GM23338 (cell line): ENCODE measurements around the gene MAP2K2.

Experiments
- CREB1 ChIP-seq: fragments of 250-450 bp; sonication (Bioruptor Pico); IDR thresholded peaks from 2 replicates; pipeline ENCODE4 v1.5.0; 2020; ENCODE audit warnings: low read depth, mild to moderate bottlenecking, moderate library complexity
- CTCF ChIP-seq, 2 experiments: fragments of 200-600 bp in 1 of 2; sonication (generic) in 1 of 2; conservative IDR thresholded peaks; 2 replicates each; pipeline versions ENCODE4 v1.5.1 to v1.6.1; 2016 to 2017; ENCODE audit warnings: antibody characterized with exemption in 2 of 2, low read depth in 2 of 2, mild to moderate bottlenecking in 2 of 2, moderate library complexity in 1 of 2
- EZH2 ChIP-seq: fragments of 200-600 bp; sonication (generic); IDR thresholded peaks from one replicate; pipeline ENCODE4 v1.8.0; 2017; ENCODE audit warnings: antibody characterized with exemption, mild to moderate bottlenecking, low read depth; ENCODE audit not compliant: unreplicated experiment
- EZH2phosphoT487 ChIP-seq: fragments of 200-600 bp; sonication (generic); IDR thresholded peaks from one replicate; pipeline ENCODE4 v1.8.1; 2018; ENCODE audit warnings: antibody characterized with exemption; ENCODE audit not compliant: unreplicated experiment

- TF ChIP-seq CTCF (conservative IDR thresholded peaks at IDR 0.05; ENCODE audit: low read depth in 2 of 2), result no peak
- TF ChIP-seq EZH2, result no peak
- TF ChIP-seq EZH2phosphoT487, result no peak
- TF ChIP-seq CREB1 (CRISPR knock-in tag), result no peak
Observed at GRCh38 chr19:4164262-4164661, 40.3 kb upstream of the MAP2K2 start.
